HCT116 (cell line): ENCODE results near the gene RAB3C. TPM values are rescaled to one million over a fixed set of nuclear protein-coding genes. Genes with fewer than 3 reads are reported as not detected.

Experiments used
- ATAC-seq: fragments of 200-7000 bp; cut with Tn5 transposase; 2 replicates; pipeline ENCODE4 v1.9.1; 2020; ENCODE audit warnings: mild to moderate bottlenecking, moderate library complexity
- BruUV-seq: library from RNA; stranded (reverse); fragments of 400-500 nt; replicated peaks from 2 replicates; lab custom pipeline; 2021; lab: Mats Ljungman, UMichigan
- CTCF ChIA-PET: fragments of 300-600 bp; sonication (Branson Sonifier 250); formaldehyde crosslinking; loops from one replicate; lab custom pipeline; 2021; ENCODE audit warnings: antibody characterized with exemption; lab: Charles Lee
- POLR2A ChIA-PET: fragments of 300-600, 350-600 bp; sonication (Branson Sonifier 250); formaldehyde crosslinking; loops from one replicate; lab custom pipeline; 2021; ENCODE audit warnings: antibody characterized with exemption; lab: Charles Lee
- RAD21 ChIA-PET, 2 experiments: fragments of 300-600 bp; sonication (Branson Sonifier 250); formaldehyde crosslinking; loops; one replicate each; lab custom pipeline; 2023; ENCODE audit warnings: low total read pairs in 2 of 2; ENCODE audit not compliant: uncharacterized antibody in 2 of 2, unreplicated experiment in 2 of 2, low non-redundant PET in 1 of 2; lab: Charles Lee
- DNase-seq: peaks from one replicate; pipeline ENCODE4 v3.0.0-alpha.2; 2010; ENCODE audit warnings: low read depth, low spot score
- H2AFZ ChIP-seq: fragments of 200-600 bp; shearing (Covaris generic), sonication (generic); 2 replicates; pipeline ENCODE4 v1.6.1; 2017; ENCODE audit warnings: low read depth, mixed run types, mixed read lengths, antibody characterized with exemption, low read length; ENCODE audit not compliant: poor library complexity, severe bottlenecking
- H3K27ac ChIP-seq: 2 replicates; pipeline ENCODE4 v1.5.1; 2012; ENCODE audit warnings: low read depth, low read length
- H3K27me3 ChIP-seq: fragments of 200-600 bp; sonication (generic); 2 replicates; pipeline ENCODE4 v1.6.1; 2016; ENCODE audit warnings: mixed run types, low read length, mixed read lengths; ENCODE audit not compliant: insufficient read depth
- H3K36me3 ChIP-seq, 2 experiments: fragments of 200-500 bp in 1 of 2; fragments of 200-600 bp in 1 of 2; sonication (Bioruptor generic) in 1 of 2; sonication (generic) in 1 of 2; 2 replicates each; pipeline versions ENCODE4 v1.5.1 to v1.6.1; 2014 to 2016; ENCODE audit warnings: low read length in 2 of 2, inconsistent platforms in 1 of 2, mixed read lengths in 1 of 2, mixed run types in 1 of 2; ENCODE audit not compliant: insufficient read depth in 2 of 2, control insufficient read depth in 1 of 2
- H3K4me1 ChIP-seq, 2 experiments: fragments of 200-600 bp in 1 of 2; sonication (generic) in 1 of 2; 2 replicates each; pipeline versions ENCODE4 v1.5.1 to v1.6.1; 2012 to 2017; ENCODE audit warnings: low read length in 2 of 2, inconsistent platforms in 1 of 2, mild to moderate bottlenecking in 1 of 2, mixed read lengths in 1 of 2, mixed run types in 1 of 2, moderate library complexity in 1 of 2; ENCODE audit not compliant: insufficient read depth in 2 of 2, control insufficient read depth in 1 of 2
- H3K4me2 ChIP-seq: fragments of 200-600 bp; sonication (generic); 2 replicates; pipeline ENCODE4 v1.6.1; 2017; ENCODE audit warnings: mixed run types, low read length, mixed read lengths
- H3K4me3 ChIP-seq, 2 experiments: fragments of 200-600 bp in 1 of 2; sonication (generic) in 1 of 2; replicated peaks in 1 of 2; 2 replicates each; pipeline ENCODE4 v1.5.1; 2011 to 2016; ENCODE audit warnings: low read length in 2 of 2, control low read depth in 1 of 2, low read depth in 1 of 2, mild to moderate bottlenecking in 1 of 2, mixed read lengths in 1 of 2, mixed run types in 1 of 2
- H3K79me2 ChIP-seq: fragments of 200-600 bp; sonication (generic); 2 replicates; pipeline ENCODE4 v1.6.1; 2017; ENCODE audit warnings: mild to moderate bottlenecking, mixed run types, low read length, moderate library complexity, mixed read lengths; ENCODE audit not compliant: insufficient read depth
- H3K9ac ChIP-seq: fragments of 200-600 bp; sonication (generic); 2 replicates; pipeline ENCODE4 v1.6.1; 2016; ENCODE audit warnings: low read length, mixed read lengths
- H3K9me2 ChIP-seq: fragments of 200-600 bp; sonication (generic), shearing (Covaris generic); 2 replicates; pipeline ENCODE4 v1.6.1; 2017; ENCODE audit warnings: mixed run types, mild to moderate bottlenecking, moderate library complexity; ENCODE audit not compliant: insufficient read depth
- H3K9me3 ChIP-seq, 2 experiments: fragments of 200-500 bp in 1 of 2; fragments of 200-600 bp in 1 of 2; sonication (Bioruptor generic) in 1 of 2; sonication (generic) in 1 of 2; 2 replicates each; pipeline ENCODE4 v1.6.1; 2014 to 2017; ENCODE audit warnings: low read length in 2 of 2, mixed read lengths in 2 of 2, inconsistent platforms in 1 of 2, low read depth in 1 of 2, mild to moderate bottlenecking in 1 of 2, mixed run types in 1 of 2, moderate library complexity in 1 of 2; ENCODE audit not compliant: control insufficient read depth in 1 of 2, insufficient read depth in 1 of 2
- H4K20me1 ChIP-seq: fragments of 200-600 bp; sonication (generic), shearing (Covaris generic); 2 replicates; pipeline ENCODE4 v1.6.1; 2017; ENCODE audit warnings: mixed run types, mild to moderate bottlenecking, moderate library complexity; ENCODE audit not compliant: insufficient read depth
- CBX3 ChIP-seq: IDR thresholded peaks from 2 replicates; pipeline ENCODE4 v1.6.1; 2012; ENCODE audit warnings: low read depth
- CTCF ChIP-seq, 3 experiments: fragments of 200-600 bp in 1 of 3; sonication (generic) in 1 of 3; IDR thresholded peaks in 2 of 3; conservative IDR thresholded peaks in 1 of 3; 2 replicates each; pipeline ENCODE4 v1.5.1; 2012 to 2017; ENCODE audit warnings: low read depth in 2 of 3, low read length in 2 of 3, antibody characterized with exemption in 1 of 3, borderline replicate concordance in 1 of 3, control low read depth in 1 of 3, mild to moderate bottlenecking in 1 of 3, mixed read lengths in 1 of 3, mixed run types in 1 of 3, moderate library complexity in 1 of 3; ENCODE audit not compliant: insufficient read depth in 1 of 3
- ELF1 ChIP-seq: IDR thresholded peaks from 2 replicates; pipeline ENCODE4 v1.6.1; 2012; ENCODE audit warnings: low read depth, borderline replicate concordance
- EZH2 ChIP-seq: fragments of 200-600 bp; sonication (generic); IDR thresholded peaks from 2 replicates; pipeline ENCODE4 v1.6.1; 2017; ENCODE audit warnings: antibody characterized with exemption, mixed run types
- EZH2phosphoT487 ChIP-seq: fragments of 200-600 bp; IDR thresholded peaks from 2 replicates; pipeline ENCODE4 v1.6.1; 2018; ENCODE audit warnings: antibody characterized with exemption, borderline replicate concordance
- FOSL1 ChIP-seq: IDR thresholded peaks from 2 replicates; pipeline ENCODE4 v1.6.1; 2012; ENCODE audit warnings: low read depth
- POLR2A ChIP-seq: IDR thresholded peaks from 2 replicates; pipeline ENCODE4 v1.7.0; 2011; ENCODE audit warnings: borderline replicate concordance; ENCODE audit not compliant: insufficient read depth, insufficient read length; ENCODE audit errors: extremely low read depth
- SP1 ChIP-seq: IDR thresholded peaks from 2 replicates; pipeline ENCODE4 v1.6.1; 2012; ENCODE audit warnings: low read depth
- TCF7L2 ChIP-seq: IDR thresholded peaks from 2 replicates; pipeline ENCODE4 v1.7.0; 2011; ENCODE audit warnings: borderline replicate concordance, inconsistent platforms; ENCODE audit not compliant: insufficient read depth, insufficient read length; ENCODE audit errors: extremely low read depth
- YY1 ChIP-seq: IDR thresholded peaks from 2 replicates; pipeline ENCODE4 v1.6.1; 2011; ENCODE audit warnings: low read length, low read depth, moderate library complexity, mild to moderate bottlenecking; ENCODE audit not compliant: insufficient replicate concordance; ENCODE audit errors: extremely low read depth
- ZFX ChIP-seq: fragments of 450-650 bp; IDR thresholded peaks from 2 replicates; pipeline ENCODE4 v1.6.1; 2017
- ZNF274 ChIP-seq: fragments of 200-500 bp; sonication (Bioruptor generic); IDR thresholded peaks from 2 replicates; pipeline ENCODE4 v1.6.1; 2014; ENCODE audit warnings: mild to moderate bottlenecking, low read depth, low read length, inconsistent platforms
- intact Hi-C: fragments of 100-400 bp; cut with micrococcal nuclease; formaldehyde crosslinking; loops from 2 replicates; pipeline ENCODE4 v1.10.0; 2022
- total RNA-seq: library from RNA; stranded (reverse); gene quantifications from one replicate; pipeline ENCODE4 v1.2.1, GENCODE V29; 2021; ENCODE audit not compliant: unreplicated experiment
- TF ChIP-seq, protein P1 (sequence below): IDR thresholded peaks from 2 replicates; pipeline ENCODE4 v1.6.1; 2011; ENCODE audit warnings: mild to moderate bottlenecking, low read length, moderate library complexity; ENCODE audit not compliant: insufficient replicate concordance; ENCODE audit errors: extremely low read depth

The RAB3C gene
- total RNA-seq, 1 experiment from 2014 or later, result not detected

- Histone ChIP-seq H3K9ac (no peak overlapping the region), H4K20me1 (no peaks in the 10 kb centered on the region)
- no peak for TF ChIP-seq CBX3
- TF ChIP-seq, protein P1, sequence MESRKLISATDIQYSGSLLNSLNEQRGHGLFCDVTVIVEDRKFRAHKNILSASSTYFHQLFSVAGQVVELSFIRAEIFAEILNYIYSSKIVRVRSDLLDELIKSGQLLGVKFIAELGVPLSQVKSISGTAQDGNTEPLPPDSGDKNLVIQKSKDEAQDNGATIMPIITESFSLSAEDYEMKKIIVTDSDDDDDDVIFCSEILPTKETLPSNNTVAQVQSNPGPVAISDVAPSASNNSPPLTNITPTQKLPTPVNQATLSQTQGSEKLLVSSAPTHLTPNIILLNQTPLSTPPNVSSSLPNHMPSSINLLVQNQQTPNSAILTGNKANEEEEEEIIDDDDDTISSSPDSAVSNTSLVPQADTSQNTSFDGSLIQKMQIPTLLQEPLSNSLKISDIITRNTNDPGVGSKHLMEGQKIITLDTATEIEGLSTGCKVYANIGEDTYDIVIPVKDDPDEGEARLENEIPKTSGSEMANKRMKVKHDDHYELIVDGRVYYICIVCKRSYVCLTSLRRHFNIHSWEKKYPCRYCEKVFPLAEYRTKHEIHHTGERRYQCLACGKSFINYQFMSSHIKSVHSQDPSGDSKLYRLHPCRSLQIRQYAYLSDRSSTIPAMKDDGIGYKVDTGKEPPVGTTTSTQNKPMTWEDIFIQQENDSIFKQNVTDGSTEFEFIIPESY, result no peak
- TF ChIP-seq ZNF274, result no peak
- TF ChIP-seq TCF7L2, result no peak
- no peak for TF ChIP-seq YY1
- no peak for TF ChIP-seq ELF1
- no peak for TF ChIP-seq CTCF (IDR thresholded peaks at IDR 0.05 in 2 of 3, conservative IDR thresholded peaks at IDR 0.05 in 1 of 3; ENCODE audit: borderline replicate concordance in 1 of 3, insufficient read depth in 1 of 3, low read depth in 2 of 3, low read length in 2 of 3)
- no peak for TF ChIP-seq EZH2
- TF ChIP-seq SP1, result no peak
- no peak for TF ChIP-seq POLR2A
- TF ChIP-seq EZH2phosphoT487, result no peak
- TF ChIP-seq FOSL1, result no peak
- TF ChIP-seq ZFX, result no peak
- TF ChIP-seq, all 23 proteins: peak for 0
- no peaks in the 10 kb centered on the region for H3K4me1 ChIP-seq
- H3K9me2 ChIP-seq, result no peaks in the 10 kb centered on the region
- CTCF ChIA-PET, result no interaction called here
- H3K79me2 ChIP-seq, result no peaks in the 10 kb centered on the region
- BruUV-seq, result no TSS peak
- no peak overlapping the region for H2AFZ ChIP-seq
- H3K36me3 ChIP-seq, result no peaks in the 10 kb centered on the region
- no peak overlapping the region for H3K4me2 ChIP-seq
- ATAC-seq (no peak), DNase-seq (no peak)
- no peaks in the 10 kb centered on the region for H3K9me3 ChIP-seq
- peaks cover 45% of the 10 kb centered on the region for H3K27me3 ChIP-seq
- no peak overlapping the region for H3K4me3 ChIP-seq
- no peak overlapping the region for H3K27ac ChIP-seq
- intact Hi-C loops, result loop anchor here (5.0 kb wide), 1 partner anchor 377 kb away; no protein-coding TSS in a partner anchor
- POLR2A ChIA-PET, result no interaction called here
- RAD21 ChIA-PET, result no interaction called here
These were observed 271.6 kb downstream of the RAB3C start for GRCh38 chr5:58854441-58854840.
